Astrocyte of the spinal cord (primary cell): Measurements from ENCODE around the gene P2RX5.

Experiments
- DNase-seq: peaks from one replicate; pipeline ENCODE4 v3.0.0; 2011; ENCODE audit warnings: low read depth, low spot score
- H3K4me3 ChIP-seq: 2 replicates; pipeline ENCODE4 v1.5.1; 2011; ENCODE audit warnings: low read depth, mild to moderate bottlenecking, low read length, moderate library complexity
- in situ Hi-C: cut with HindIII; loops from 2 replicates; pipeline ENCODE4 v1.10.0; 2017; ENCODE audit warnings: low sequenced_read_pairs
- TF ChIP-seq, protein P1 (sequence below): IDR thresholded peaks from 2 replicates; pipeline ENCODE4 v1.5.1; 2012; ENCODE audit warnings: low read depth, mild to moderate bottlenecking, low read length, inconsistent platforms

Gene P2RX5

DNA sequence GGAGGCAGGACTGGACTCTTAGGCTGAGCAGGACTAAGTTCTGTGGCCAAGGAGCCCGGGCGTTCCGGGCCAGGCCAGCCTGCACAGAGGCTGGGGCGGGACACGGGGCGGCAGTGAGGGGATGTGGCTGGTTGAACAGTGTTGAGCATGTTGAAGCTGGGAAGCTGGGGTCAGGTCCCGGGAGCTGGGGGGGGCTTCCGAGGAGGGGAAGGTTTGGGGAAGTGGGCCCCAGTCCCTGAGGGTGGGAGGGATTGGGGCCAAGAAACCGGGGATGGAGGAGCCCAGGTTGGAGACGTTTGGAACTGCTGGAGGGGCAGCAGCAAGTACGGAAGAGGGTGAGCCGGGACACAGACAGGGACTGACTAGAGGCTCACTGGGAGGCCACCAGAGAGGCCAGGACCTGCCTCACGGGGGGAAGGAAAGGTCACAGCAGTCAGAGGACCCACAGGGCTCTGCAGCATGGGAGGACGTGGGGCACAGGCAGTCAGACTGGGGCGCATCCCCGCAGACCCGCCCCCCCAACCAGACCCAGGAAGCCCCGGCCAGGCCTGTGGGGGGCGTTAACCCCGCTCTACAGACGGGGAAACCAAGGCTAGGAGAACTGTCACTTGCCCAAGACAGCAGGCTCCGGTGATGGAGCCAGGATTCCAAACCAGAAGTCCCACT, 37.0 kb downstream of the P2RX5 start:
- in situ Hi-C loops, result no loop called here
- DNase-seq, result no peak
- no peak overlapping the region for H3K4me3 ChIP-seq
- TF ChIP-seq, protein P1, sequence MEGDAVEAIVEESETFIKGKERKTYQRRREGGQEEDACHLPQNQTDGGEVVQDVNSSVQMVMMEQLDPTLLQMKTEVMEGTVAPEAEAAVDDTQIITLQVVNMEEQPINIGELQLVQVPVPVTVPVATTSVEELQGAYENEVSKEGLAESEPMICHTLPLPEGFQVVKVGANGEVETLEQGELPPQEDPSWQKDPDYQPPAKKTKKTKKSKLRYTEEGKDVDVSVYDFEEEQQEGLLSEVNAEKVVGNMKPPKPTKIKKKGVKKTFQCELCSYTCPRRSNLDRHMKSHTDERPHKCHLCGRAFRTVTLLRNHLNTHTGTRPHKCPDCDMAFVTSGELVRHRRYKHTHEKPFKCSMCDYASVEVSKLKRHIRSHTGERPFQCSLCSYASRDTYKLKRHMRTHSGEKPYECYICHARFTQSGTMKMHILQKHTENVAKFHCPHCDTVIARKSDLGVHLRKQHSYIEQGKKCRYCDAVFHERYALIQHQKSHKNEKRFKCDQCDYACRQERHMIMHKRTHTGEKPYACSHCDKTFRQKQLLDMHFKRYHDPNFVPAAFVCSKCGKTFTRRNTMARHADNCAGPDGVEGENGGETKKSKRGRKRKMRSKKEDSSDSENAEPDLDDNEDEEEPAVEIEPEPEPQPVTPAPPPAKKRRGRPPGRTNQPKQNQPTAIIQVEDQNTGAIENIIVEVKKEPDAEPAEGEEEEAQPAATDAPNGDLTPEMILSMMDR, result no peak

DNA sequence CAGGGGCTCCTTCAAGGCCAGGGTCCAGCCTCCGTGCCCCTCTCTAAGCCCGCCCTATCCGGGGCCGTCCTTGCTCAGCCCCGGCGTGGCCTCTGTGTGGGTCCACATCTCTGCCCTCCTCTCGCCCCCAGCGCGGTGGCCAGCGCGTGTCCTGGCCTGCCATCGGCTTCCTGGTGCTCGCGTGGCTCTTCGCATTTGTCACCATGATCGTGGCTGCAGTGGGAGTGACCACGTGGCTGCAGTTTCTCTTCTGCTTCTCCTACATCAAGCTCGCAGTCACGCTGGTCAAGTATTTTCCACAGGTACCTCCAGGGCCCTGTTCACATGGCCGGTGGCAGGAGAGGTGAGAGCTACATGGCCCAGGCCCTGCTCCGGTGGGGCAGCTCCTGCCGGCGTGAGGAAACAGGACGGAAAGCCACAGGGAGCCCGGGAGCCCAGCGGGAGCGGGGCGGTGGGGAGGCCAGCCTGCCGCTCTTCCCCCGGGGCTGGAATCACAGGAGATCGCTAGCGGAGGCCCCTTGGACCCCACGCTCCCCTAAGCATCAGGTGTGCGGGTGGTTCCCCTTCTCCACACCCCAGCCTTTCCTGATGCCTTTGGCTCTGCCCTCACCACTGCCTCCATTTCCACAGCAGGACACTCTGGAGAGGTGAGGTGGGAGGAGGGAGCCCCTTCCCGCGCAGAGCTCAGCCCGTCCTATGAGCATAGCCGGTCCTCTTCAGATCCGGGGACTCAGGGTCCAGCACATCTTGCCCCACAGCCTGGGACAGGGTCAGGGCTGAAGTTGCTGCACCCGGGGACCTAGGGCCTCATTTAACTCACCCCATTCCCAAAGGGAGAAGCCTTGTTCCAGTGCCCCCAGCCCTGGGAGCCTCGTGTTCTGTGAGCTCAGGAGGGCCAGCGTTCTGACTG, 37.8 kb downstream of the P2RX5 start:
- no peak for DNase-seq
- TF ChIP-seq, protein P1, result no peak
- in situ Hi-C loops, result no loop called here
- no peak overlapping the region for H3K4me3 ChIP-seq

DNA sequence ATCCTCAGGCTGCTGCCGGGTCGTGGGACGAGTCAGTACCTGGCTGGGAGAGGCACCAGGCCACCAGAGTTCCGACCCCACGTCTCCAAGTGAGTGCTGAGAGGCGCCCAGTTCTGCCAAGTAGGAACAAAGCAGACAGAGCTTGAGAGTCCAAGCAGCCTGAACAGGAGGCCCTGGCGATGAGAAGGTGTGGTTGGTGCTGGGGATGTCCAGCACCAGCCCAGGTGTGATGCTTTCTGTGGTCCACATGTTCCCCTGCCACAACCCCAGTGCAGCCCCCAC, 38.4 kb downstream of the P2RX5 start:
- TF ChIP-seq, protein P1, result no peak
- no peak overlapping the region for H3K4me3 ChIP-seq
- no peak for DNase-seq
- in situ Hi-C loops, result no loop called here

DNA sequence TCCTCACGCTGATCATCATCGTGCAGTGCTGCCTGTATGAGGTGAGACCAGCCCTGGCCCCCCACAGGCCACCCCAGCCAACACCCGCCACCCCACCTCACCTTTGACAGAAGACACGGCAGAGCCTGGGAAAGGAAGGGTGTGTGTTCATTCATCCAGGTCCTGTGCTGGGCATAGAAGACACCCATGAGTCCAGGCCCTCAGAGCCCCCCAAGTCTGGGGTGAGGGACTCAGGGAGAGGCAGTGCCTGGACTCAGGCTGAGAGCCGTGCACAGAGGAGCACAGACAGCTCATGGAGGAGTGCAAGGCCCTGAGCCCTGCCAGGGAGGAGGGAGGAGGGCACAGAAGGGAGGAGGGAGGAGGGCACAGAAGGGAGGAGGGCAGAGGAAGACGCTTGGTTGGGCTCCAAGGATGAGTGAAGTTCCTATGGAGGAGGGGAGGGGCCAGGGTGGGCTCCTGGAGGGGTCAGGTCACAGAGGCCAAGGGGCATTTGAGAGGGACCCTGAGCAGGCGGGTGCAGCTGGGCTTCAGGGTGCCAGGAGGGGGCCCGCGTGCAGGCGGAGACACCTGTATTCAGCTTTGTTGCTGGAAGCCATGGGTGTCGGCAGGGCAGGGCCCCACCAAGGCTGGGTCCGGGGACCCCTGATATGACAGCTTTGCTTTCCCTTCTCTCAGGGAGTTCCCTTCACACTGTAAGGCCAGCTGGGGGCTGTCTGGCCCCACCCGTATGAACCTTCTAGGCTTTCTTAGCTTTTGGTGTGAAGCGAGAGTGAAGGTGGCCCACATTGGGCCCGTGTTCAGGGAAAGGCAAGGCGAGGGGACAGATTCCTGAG, 39.0 kb downstream of the P2RX5 start:
- in situ Hi-C loops, result no loop called here
- DNase-seq, result no peak
- no peak overlapping the region for H3K4me3 ChIP-seq
- TF ChIP-seq, protein P1, result no peak

DNA sequence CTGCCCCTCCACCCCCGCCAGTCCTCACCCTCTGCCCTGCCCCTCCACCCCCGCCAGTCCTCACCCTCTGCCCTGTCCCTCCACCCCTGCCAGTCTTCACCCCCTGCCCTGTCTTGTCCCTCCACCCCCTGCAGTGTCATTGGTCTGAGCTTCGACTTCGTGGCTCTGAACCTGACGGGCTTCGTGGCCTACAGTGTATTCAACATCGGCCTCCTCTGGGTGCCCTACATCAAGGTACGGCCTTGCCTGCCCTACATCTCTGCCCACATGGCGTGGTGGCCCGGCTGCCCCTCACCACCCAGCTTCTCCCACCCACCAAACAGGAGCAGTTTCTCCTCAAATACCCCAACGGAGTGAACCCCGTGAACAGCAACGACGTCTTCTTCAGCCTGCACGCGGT, 39.6 kb downstream of the P2RX5 start:
- TF ChIP-seq, protein P1, result no peak
- in situ Hi-C loops, result no loop called here
- H3K4me3 ChIP-seq, result no peak overlapping the region
- DNase-seq, result no peak

DNA sequence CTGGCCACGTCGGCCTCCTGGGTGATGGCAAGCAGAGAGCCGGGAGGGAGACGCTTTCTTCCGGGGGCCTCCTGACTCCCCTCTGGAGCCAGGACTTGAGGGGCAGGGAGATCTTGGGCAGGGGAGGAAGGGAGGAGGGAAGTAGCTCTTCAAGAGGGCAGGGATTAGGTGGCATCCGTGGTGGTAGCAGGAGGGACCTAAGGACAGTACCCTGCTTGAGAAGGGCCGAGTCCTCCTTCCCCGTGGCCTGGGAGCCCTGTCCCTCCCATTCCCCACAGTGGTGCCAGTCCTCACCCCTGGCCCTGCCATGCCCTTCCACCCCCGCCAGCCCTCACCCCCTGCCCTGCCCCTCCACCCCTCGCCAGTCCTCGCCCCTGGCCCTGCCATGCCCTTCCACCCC, 40.2 kb downstream of the P2RX5 start:
- H3K4me3 ChIP-seq, result no peak overlapping the region
- TF ChIP-seq, protein P1, result no peak
- in situ Hi-C loops, result no loop called here
- DNase-seq, result no peak
